GM13977 (cell line): Measurements from ENCODE around the gene PNPLA2.

Experiments used
- DNase-seq: peaks from one replicate; pipeline ENCODE4 v3.0.0; 2012; ENCODE audit warnings: low spot score
- in situ Hi-C: fragments of 300-500 bp; cut with MboI; formaldehyde crosslinking; loops from one replicate; pipeline ENCODE4 v1.12.0; 2022; ENCODE audit warnings: low sequenced_read_pairs, low pct_unique_long_range_greater_than_20kb, mixed read lengths, inconsistent platforms; ENCODE audit not compliant: unreplicated experiment
- TF ChIP-seq, protein P1 (sequence below): IDR thresholded peaks from 2 replicates; pipeline ENCODE4 v1.5.1; 2012; ENCODE audit warnings: mild to moderate bottlenecking, control low read depth; ENCODE audit not compliant: insufficient read depth; ENCODE audit errors: extremely low read depth, missing control alignments

PNPLA2 gene

DNA sequence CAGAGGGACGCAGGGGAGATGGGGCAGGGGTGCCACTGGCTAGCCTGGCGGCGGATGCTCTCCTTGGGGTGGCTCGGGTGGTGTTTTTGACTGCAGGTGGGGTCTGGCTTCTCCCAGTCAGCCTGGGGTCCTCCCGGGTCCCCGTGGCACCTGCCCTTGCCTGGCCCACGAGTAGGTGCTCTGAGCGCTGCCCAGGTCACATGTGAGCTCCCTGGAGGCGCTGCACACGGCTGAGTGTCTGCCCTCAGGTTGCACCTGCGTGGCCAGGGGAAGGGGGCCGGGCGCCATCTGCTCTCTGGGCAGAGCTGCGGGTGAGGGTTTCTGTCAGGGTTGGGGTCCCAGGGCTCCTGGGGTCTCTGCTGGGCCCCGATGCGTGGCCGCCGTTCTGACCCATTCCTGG lies 29.2 kb downstream of the PNPLA2 start:
- in situ Hi-C loops = no loop called here
- TF ChIP-seq, protein P1, sequence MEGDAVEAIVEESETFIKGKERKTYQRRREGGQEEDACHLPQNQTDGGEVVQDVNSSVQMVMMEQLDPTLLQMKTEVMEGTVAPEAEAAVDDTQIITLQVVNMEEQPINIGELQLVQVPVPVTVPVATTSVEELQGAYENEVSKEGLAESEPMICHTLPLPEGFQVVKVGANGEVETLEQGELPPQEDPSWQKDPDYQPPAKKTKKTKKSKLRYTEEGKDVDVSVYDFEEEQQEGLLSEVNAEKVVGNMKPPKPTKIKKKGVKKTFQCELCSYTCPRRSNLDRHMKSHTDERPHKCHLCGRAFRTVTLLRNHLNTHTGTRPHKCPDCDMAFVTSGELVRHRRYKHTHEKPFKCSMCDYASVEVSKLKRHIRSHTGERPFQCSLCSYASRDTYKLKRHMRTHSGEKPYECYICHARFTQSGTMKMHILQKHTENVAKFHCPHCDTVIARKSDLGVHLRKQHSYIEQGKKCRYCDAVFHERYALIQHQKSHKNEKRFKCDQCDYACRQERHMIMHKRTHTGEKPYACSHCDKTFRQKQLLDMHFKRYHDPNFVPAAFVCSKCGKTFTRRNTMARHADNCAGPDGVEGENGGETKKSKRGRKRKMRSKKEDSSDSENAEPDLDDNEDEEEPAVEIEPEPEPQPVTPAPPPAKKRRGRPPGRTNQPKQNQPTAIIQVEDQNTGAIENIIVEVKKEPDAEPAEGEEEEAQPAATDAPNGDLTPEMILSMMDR = no peak
- DNase-seq = no peak

GRCh38 chr11:848380-848931 lies 29.7 kb downstream of the PNPLA2 start:
- peak; percentile 94 for DNase-seq
- TF ChIP-seq, protein P1 = peak; percentile 96
- in situ Hi-C loops = no loop called here

GRCh38 chr11:849104-849824 lies 30.6 kb downstream of the PNPLA2 start:
- in situ Hi-C loops = no loop called here
- peak; percentile 91 for DNase-seq
- TF ChIP-seq, protein P1 = no peak

DNA sequence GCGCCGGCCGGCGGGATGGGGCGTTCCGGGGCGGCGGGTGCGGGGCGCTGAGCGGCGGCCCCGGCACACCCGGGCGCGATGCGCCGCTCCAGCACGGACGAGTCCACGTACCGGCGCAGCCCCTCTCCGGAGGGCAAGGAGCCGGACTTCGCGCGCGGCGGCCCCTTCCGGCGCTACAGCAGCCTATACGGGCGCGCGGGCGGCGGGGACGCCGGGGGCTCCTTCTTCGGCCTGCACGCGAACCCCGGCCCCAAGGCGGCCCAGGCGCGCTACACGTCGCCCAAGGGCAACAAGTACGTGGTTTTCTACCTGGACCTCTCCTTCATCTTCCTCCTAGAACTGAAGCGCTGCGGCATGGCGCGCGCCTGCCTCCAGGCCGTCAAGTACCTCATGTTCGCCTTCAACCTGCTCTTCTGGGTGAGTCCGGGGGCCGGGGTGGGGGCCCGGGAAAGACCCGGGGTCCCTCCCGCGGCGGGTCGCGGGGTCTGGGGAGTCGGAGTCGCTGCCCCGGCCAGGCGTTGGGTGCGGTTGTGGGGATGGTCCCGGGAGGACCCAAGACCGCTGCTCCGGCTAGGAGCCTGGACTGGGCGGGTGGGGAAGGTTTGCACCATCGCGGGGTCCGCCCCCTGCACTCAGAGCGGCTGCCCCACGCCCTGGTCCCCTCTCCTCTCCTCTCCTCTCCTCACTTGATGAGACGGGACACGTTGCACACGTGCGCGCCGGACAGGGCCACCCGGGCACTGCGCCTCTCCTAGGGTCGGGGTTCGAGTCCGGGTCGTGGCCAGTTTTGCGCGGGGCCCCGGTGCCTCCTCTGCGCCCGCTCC lies 31.4 kb downstream of the PNPLA2 start:
- in situ Hi-C loops = no loop called here
- no peak for DNase-seq
- TF ChIP-seq, protein P1 = no peak

GRCh38 chr11:850775-851763 lies 32.4 kb downstream of the PNPLA2 start:
- TF ChIP-seq, protein P1 = peak; percentile 47
- peak; percentile 72 for DNase-seq
- in situ Hi-C loops = no loop called here

DNA sequence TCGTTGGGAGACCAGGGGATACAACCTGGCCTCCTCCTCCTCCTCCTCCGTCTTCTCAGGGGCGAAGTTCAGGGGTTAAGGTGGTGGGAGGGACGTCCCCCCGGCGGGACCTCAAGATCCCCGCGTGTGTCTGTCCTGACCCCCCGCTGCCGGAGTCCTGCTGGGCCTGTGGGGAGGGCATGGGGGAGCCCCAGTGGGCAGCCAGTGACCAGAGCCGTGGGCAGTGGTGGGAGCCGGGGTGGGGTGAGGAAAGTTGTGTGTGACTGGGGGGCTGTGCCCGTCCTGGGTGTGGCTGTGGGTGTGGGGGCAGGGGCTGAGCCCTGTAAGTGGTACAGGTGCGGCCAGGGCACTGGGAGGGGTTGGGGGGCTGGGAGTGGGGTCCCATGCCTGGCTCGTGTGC lies 34.0 kb downstream of the PNPLA2 start:
- TF ChIP-seq, protein P1 = no peak
- in situ Hi-C loops = no loop called here
- DNase-seq = no peak
